PC-3 (cell line): ENCODE data around the gene HS2ST1. TPM values are rescaled to one million over a fixed set of nuclear protein-coding genes. Genes with fewer than 3 reads are reported as not detected.

ENCODE experiments used
- ATAC-seq: fragments of 200-7000 bp; cut with Tn5 transposase; 2 replicates; pipeline ENCODE4 v1.9.1; 2020; ENCODE audit warnings: mild to moderate bottlenecking, moderate library complexity
- BruUV-seq: library from RNA; stranded (reverse); fragments of 400-500 nt; replicated peaks from 2 replicates; lab custom pipeline; 2021; lab: Mats Ljungman, UMichigan
- CTCF ChIA-PET: fragments of 300-600 bp; sonication (Branson Sonifier 250); formaldehyde crosslinking; loops from one replicate; lab custom pipeline; 2022; ENCODE audit warnings: antibody characterized with exemption; lab: Charles Lee
- POLR2A ChIA-PET: fragments of 300-600 bp; sonication (Branson Sonifier 250); formaldehyde crosslinking; loops from one replicate; lab custom pipeline; 2022; ENCODE audit warnings: antibody characterized with exemption; ENCODE audit not compliant: unreplicated experiment; lab: Charles Lee
- DNase-seq: peaks from one replicate; pipeline ENCODE4 v3.0.0-alpha.2; 2015
- H2AFZ ChIP-seq: fragments of 300-600 bp; sonication (generic); 2 replicates; pipeline ENCODE4 v1.6.0; 2016; ENCODE audit warnings: antibody characterized with exemption, low read length
- H3F3A ChIP-seq: fragments of 300-600 bp; sonication (generic); one replicate; pipeline ENCODE4 v1.6.0; 2017; ENCODE audit warnings: antibody characterized with exemption, low read length, control low read depth, mild to moderate bottlenecking; ENCODE audit not compliant: unreplicated experiment
- H3K27ac ChIP-seq: fragments of 300-600 bp; sonication (generic); 2 replicates; pipeline ENCODE4 v1.5.1; 2016; ENCODE audit warnings: mild to moderate bottlenecking, low read length
- H3K27me3 ChIP-seq: fragments of 300-600 bp; sonication (generic); 2 replicates; pipeline ENCODE4 v1.6.1; 2016; ENCODE audit warnings: low read length, mixed read lengths
- H3K36me3 ChIP-seq: fragments of 300-600 bp; sonication (generic); 2 replicates; pipeline ENCODE4 v1.6.1; 2016; ENCODE audit warnings: low read depth, mixed run types, low read length, mixed read lengths
- H3K4me1 ChIP-seq: fragments of 300-600 bp; sonication (generic); 2 replicates; pipeline ENCODE4 v1.5.1; 2016; ENCODE audit warnings: low read length; ENCODE audit not compliant: insufficient read depth
- H3K4me2 ChIP-seq: fragments of 300-600 bp; sonication (generic); 2 replicates; pipeline ENCODE4 v1.6.0; 2016; ENCODE audit warnings: low read length
- H3K4me3 ChIP-seq: fragments of 300-600 bp; sonication (generic); 2 replicates; pipeline ENCODE4 v1.5.1; 2016; ENCODE audit warnings: mild to moderate bottlenecking, low read length, mixed read lengths
- H3K79me2 ChIP-seq: fragments of 300-600 bp; sonication (generic); 2 replicates; pipeline ENCODE4 v1.6.1; 2017; ENCODE audit warnings: low read length, mixed read lengths
- H3K9ac ChIP-seq: fragments of 300-600 bp; sonication (generic); 2 replicates; pipeline ENCODE4 v1.6.0; 2016; ENCODE audit warnings: mild to moderate bottlenecking, low read length
- H3K9me2 ChIP-seq: fragments of 300-600 bp; sonication (generic); replicated peaks from 2 replicates; pipeline ENCODE4 v1.6.1; 2016; ENCODE audit warnings: mixed run types, low read length, mixed read lengths
- H3K9me3 ChIP-seq: fragments of 300-600 bp; sonication (generic); 2 replicates; pipeline ENCODE4 v1.6.1; 2016; ENCODE audit warnings: low read length, mixed read lengths
- H4K20me1 ChIP-seq: fragments of 300-600 bp; sonication (generic); 2 replicates; pipeline ENCODE4 v1.6.1; 2016; ENCODE audit warnings: low read length, mixed read lengths
- CTCF ChIP-seq: fragments of 300-600 bp; sonication (generic); conservative IDR thresholded peaks from 2 replicates; pipeline ENCODE4 v1.5.1; 2017; ENCODE audit warnings: antibody characterized with exemption, low read depth, mild to moderate bottlenecking, low read length
- EZH2 ChIP-seq: fragments of 300-600 bp; sonication (generic); IDR thresholded peaks from one replicate; pipeline ENCODE4 v1.6.1; 2017; ENCODE audit warnings: antibody characterized with exemption, mild to moderate bottlenecking, low read length; ENCODE audit not compliant: unreplicated experiment
- EZH2phosphoT487 ChIP-seq: fragments of 300-600 bp; sonication (generic); IDR thresholded peaks from 2 replicates; pipeline ENCODE4 v1.6.1; 2018; ENCODE audit warnings: mild to moderate bottlenecking, antibody characterized with exemption, low read length, borderline replicate concordance
- intact Hi-C: fragments of 100-400 bp; cut with micrococcal nuclease; formaldehyde crosslinking; loops from 2 replicates; pipeline ENCODE4 v1.9.0; 2023
- total RNA-seq: library from RNA; depleted of rRNA; stranded (reverse); fragments of >200 nt; gene quantifications from 2 replicates; pipeline ENCODE4 v1.2.3, GENCODE V29; 2014

Gene HS2ST1
- total RNA-seq, 1 experiment from 2014 or later = 15.3 TPM

GRCh38 chr1:86925742-86926141 lies 11.3 kb downstream of the HS2ST1 start:
- intact Hi-C loops = no loop called here

GRCh38 chr1:86926883-86927282 lies 12.4 kb downstream of the HS2ST1 start:
- Histone ChIP-seq H3K36me3 (peaks cover 5% of the 10 kb centered on the region; the same call in 1 of the 2 replicates), H3F3A (no peaks in the 10 kb centered on the region), H3K27me3 (no peaks in the 10 kb centered on the region), H3K27ac (no peak overlapping the region), H3K9me2 (no peaks in the 10 kb centered on the region), H3K9me3 (0 out of 2 replicates have a peak, but pooled peaks cover 3% of the 10 kb centered on the region), H3K4me2 (no peak overlapping the region), H3K4me1 (no peaks in the 10 kb centered on the region), H3K4me3 (no peak overlapping the region), H3K79me2 (peaks cover 56% of the 10 kb centered on the region), H2AFZ (no peak overlapping the region), H3K9ac (no peak overlapping the region), H4K20me1 (no peaks in the 10 kb centered on the region)
- ATAC-seq = peak; percentile 37
- ChIA-PET POLR2A (interaction anchor here (0.6 kb wide), 1 partner anchor 276 kb away, joined by 4 read pairs; no protein-coding TSS in a partner anchor), CTCF (no interaction called here)
- TF ChIP-seq EZH2phosphoT487 (no peak), EZH2 (no peak), CTCF (no peak)
- DNase-seq = no peak
- intact Hi-C loops = no loop called here
- no TSS peak for BruUV-seq

More at GRCh38 chr1:86925742-86926141, 11.3 kb downstream of the HS2ST1 start:
- H3K4me2 ChIP-seq = no peak overlapping the region
- no peak overlapping the region for H3K27ac ChIP-seq
- no peak overlapping the region for H2AFZ ChIP-seq
- ATAC-seq (no peak), DNase-seq (no peak)
- no TSS peak for BruUV-seq
- peaks cover 67% of the 10 kb centered on the region for H3K79me2 ChIP-seq
- POLR2A ChIA-PET = no interaction called here
- no peaks in the 10 kb centered on the region for H3K27me3 ChIP-seq
- H4K20me1 ChIP-seq = no peaks in the 10 kb centered on the region
- H3K4me3 ChIP-seq = no peak overlapping the region
- CTCF ChIA-PET = no interaction called here
- no peaks in the 10 kb centered on the region for H3F3A ChIP-seq
- no peaks in the 10 kb centered on the region for H3K9me2 ChIP-seq
- H3K9me3 ChIP-seq = 0 out of 2 replicates have a peak, but pooled peaks cover 3% of the 10 kb centered on the region
- H3K9ac ChIP-seq = no peak overlapping the region
- TF ChIP-seq EZH2phosphoT487 (no peak), CTCF (no peak)
- H3K4me1 ChIP-seq = no peaks in the 10 kb centered on the region
- peaks cover 6% of the 10 kb centered on the region; the same call in 1 of the 2 replicates for H3K36me3 ChIP-seq

GRCh38 chr1:86928819-86929218 lies 14.4 kb downstream of the HS2ST1 start:
- Histone ChIP-seq H3K4me3 (no peak overlapping the region), H3K9ac (no peak overlapping the region), H3K9me2 (no peaks in the 10 kb centered on the region), H3K4me1 (no peaks in the 10 kb centered on the region), H3K36me3 (peaks cover 5% of the 10 kb centered on the region; the same call in 1 of the 2 replicates), H3K27me3 (no peaks in the 10 kb centered on the region), H3F3A (no peaks in the 10 kb centered on the region), H4K20me1 (no peaks in the 10 kb centered on the region), H3K27ac (no peak overlapping the region), H3K9me3 (0 out of 2 replicates have a peak, but pooled peaks cover 3% of the 10 kb centered on the region), H3K79me2 (peaks cover 49% of the 10 kb centered on the region), H2AFZ (no peak overlapping the region), H3K4me2 (no peak overlapping the region)
- no peak for TF ChIP-seq EZH2
- no peak for TF ChIP-seq EZH2phosphoT487
- no peak for TF ChIP-seq CTCF
- no TSS peak for BruUV-seq
- ATAC-seq (no peak), DNase-seq (no peak)
- CTCF ChIA-PET = no interaction called here
- POLR2A ChIA-PET = no interaction called here
- intact Hi-C loops = no loop called here
